Natural killer cell (primary cell): ENCODE results near the gene MORN2. TPM values are rescaled to one million over a fixed set of nuclear protein-coding genes. Genes with fewer than 3 reads are reported as not detected.

Experiments used
- ATAC-seq, 3 donors: fragments of 150-1000 bp in 2 of 3; fragments of 200-7000 bp in 1 of 3; cut with Tn5 transposase; 1 replicate in 1 of 3; 2 replicates in 2 of 3; pipeline ENCODE4 v1.10.0; 2021; ENCODE audit warnings: mild to moderate bottlenecking in 2 of 3, moderate library complexity in 2 of 3
- DNase-seq, 2 donors: peaks; one replicate each; pipeline versions ENCODE4 v3.0.0 to v3.0.0-alpha.2; 2013 to 2021; ENCODE audit warnings: mixed read lengths in 1 of 2
- H3K27ac ChIP-seq: one replicate; pipeline ENCODE4 v1.5.1; 2013; ENCODE audit warnings: mild to moderate bottlenecking, low read length
- H3K27me3 ChIP-seq: one replicate; pipeline ENCODE4 v1.6.1; 2013; ENCODE audit warnings: low read length; ENCODE audit not compliant: control insufficient read depth, insufficient read depth
- H3K36me3 ChIP-seq: one replicate; pipeline ENCODE4 v1.6.1; 2013; ENCODE audit warnings: low read length; ENCODE audit not compliant: control insufficient read depth, insufficient read depth
- H3K4me1 ChIP-seq: one replicate; pipeline ENCODE4 v1.6.1; 2013; ENCODE audit warnings: low read length; ENCODE audit not compliant: control insufficient read depth, insufficient read depth
- H3K4me3 ChIP-seq: one replicate; pipeline ENCODE4 v1.5.1; 2013; ENCODE audit warnings: low read length
- H3K9me3 ChIP-seq: one replicate; pipeline ENCODE4 v1.6.1; 2013; ENCODE audit warnings: low read length; ENCODE audit not compliant: control insufficient read depth, insufficient read depth
- H3K27ac Mint-ChIP-seq, 2 donors: one replicate each; pipeline ENCODE4 v1.8.0; 2022; ENCODE audit warnings: mild to moderate bottlenecking in 2 of 2, mixed read lengths in 2 of 2, moderate library complexity in 1 of 2
- H3K27me3 Mint-ChIP-seq, 2 donors: one replicate each; pipeline ENCODE4 v1.8.0; 2022; ENCODE audit warnings: low read depth in 2 of 2, mixed read lengths in 2 of 2
- H3K36me3 Mint-ChIP-seq: one replicate; pipeline ENCODE4 v1.8.0; 2022; ENCODE audit warnings: mixed read lengths
- H3K4me1 Mint-ChIP-seq, 2 donors: one replicate each; pipeline ENCODE4 v1.8.0; 2022; ENCODE audit warnings: mixed read lengths in 2 of 2
- H3K4me3 Mint-ChIP-seq: one replicate; pipeline ENCODE4 v1.8.0; 2022; ENCODE audit warnings: mild to moderate bottlenecking, moderate library complexity, mixed read lengths
- H3K9me3 Mint-ChIP-seq, 2 donors: one replicate each; pipeline ENCODE4 v1.8.0; 2022; ENCODE audit warnings: mixed read lengths in 2 of 2
- CTCF ChIP-seq: fragments of 200-600 bp; IDR thresholded peaks from one replicate; pipeline ENCODE4 v1.8.0; 2022; ENCODE audit warnings: antibody characterized with exemption
- WGBS: methylation state at CpG from one replicate; pipeline ENCODE4 v1.1.7; 2013; ENCODE audit warnings: missing lambda C conversion rate; ENCODE audit not compliant: insufficient coverage; 5-methylcytosine and 5-hydroxymethylcytosine counted together
- intact Hi-C: fragments of 100-400 bp; cut with micrococcal nuclease; formaldehyde crosslinking; loops from one replicate; pipeline ENCODE4 v1.14.2; 2022
- total RNA-seq, 4 donors: library from RNA; stranded (reverse); fragments of 120-200 nt in 1 of 4; gene quantifications; one replicate each; pipeline versions ENCODE4 v1.2.3 to v1.2.4, GENCODE V29; 2013 to 2022

MORN2 gene
- total RNA-seq, 3 donors from 2014 or later (not counting 1 experiment from before 2014, with no cell fraction given) = 1.4 to 2.3 (median 1.7) TPM

GRCh38 chr2:38930600-38930999, 54.8 kb downstream of the MORN2 start:
- no peak overlapping the region for H3K4me3 Mint-ChIP-seq
- peaks cover 6 to 12% of the 10 kb centered on the region in 2 donors for H3K27me3 Mint-ChIP-seq
- Histone ChIP-seq H3K36me3 (no peaks in the 10 kb centered on the region), H3K27me3 (no peaks in the 10 kb centered on the region), H3K4me1 (no peaks in the 10 kb centered on the region), H3K4me3 (no peak overlapping the region), H3K9me3 (no peaks in the 10 kb centered on the region), H3K27ac (no peak overlapping the region)
- H3K9me3 Mint-ChIP-seq = no peaks in the 10 kb centered on the region
- no peaks in the 10 kb centered on the region for H3K36me3 Mint-ChIP-seq
- WGBS = 100% methylated on average over 1 of the region's 2 CpGs
- DNase-seq (no peak), ATAC-seq (no peak)
- no peak for TF ChIP-seq CTCF
- no peaks in the 10 kb centered on the region for H3K4me1 Mint-ChIP-seq
- intact Hi-C loops = no loop called here
- H3K27ac Mint-ChIP-seq = no peak overlapping the region

Other genes starting within 250 kb of the MORN2 start
- 10 to 100 TPM in 2 of 3 donors, 1 to 10 TPM in 1; 4.0 to 12.4 (median 11.0) TPM for gene GALM, start 209.9 kb upstream of the MORN2 start, total RNA-seq
- gene SRSF7, start 124.6 kb upstream of the MORN2 start, total RNA-seq = 100 to 1,000 TPM; 323 to 538 (median 359) TPM
- gene GEMIN6, start 97.8 kb upstream of the MORN2 start, total RNA-seq = 1 to 10 TPM; 3.5 to 7.3 (median 5.7) TPM
- gene DHX57, start within 50 bp of the MORN2 start, total RNA-seq = 10 to 100 TPM; 12.8 to 21.9 (median 18.5) TPM
- gene ARHGEF33, start 13.9 kb downstream of the MORN2 start, total RNA-seq = under 1 TPM in 1 of 3 donors, not detected in 2; 0.27 TPM
- gene SOS1, start 245.1 kb downstream of the MORN2 start, total RNA-seq = 10 to 100 TPM; 32.6 to 73.9 (median 52.7) TPM